Brain microvascular endothelial cell (primary cell): Measurements from ENCODE around the gene RAPGEF4.
A peak's percentile ranks its signal among the peaks of the same experiment; 100 is the strongest.

ENCODE experiments used
- DNase-seq: peaks from one replicate; pipeline ENCODE4 v3.0.0-alpha.2; 2020
- H3K27ac ChIP-seq: fragments of 250-450 bp; sonication (Bioruptor Pico); 2 replicates; pipeline ENCODE4 v1.5.1; 2020; ENCODE audit warnings: mild to moderate bottlenecking, moderate library complexity
- H3K27me3 ChIP-seq: fragments of 250-450 bp; sonication (Bioruptor Pico); replicated peaks from 2 replicates; pipeline ENCODE4 v1.5.1; 2020; ENCODE audit warnings: mild to moderate bottlenecking
- H3K36me3 ChIP-seq: fragments of 250-450 bp; sonication (Bioruptor Pico); replicated peaks from 2 replicates; pipeline ENCODE4 v1.5.1; 2020; ENCODE audit warnings: mild to moderate bottlenecking
- H3K4me3 ChIP-seq: 2 replicates; pipeline ENCODE4 v1.5.1; 2011; ENCODE audit warnings: low read depth, mild to moderate bottlenecking, control low read depth, low read length, moderate library complexity
- CTCF ChIP-seq: IDR thresholded peaks from 2 replicates; pipeline ENCODE4 v1.5.1; 2011; ENCODE audit warnings: low read depth, mild to moderate bottlenecking, moderate library complexity, low read length, control low read depth, inconsistent platforms; ENCODE audit errors: missing control alignments
- in situ Hi-C: cut with HindIII; loops from 2 replicates; pipeline ENCODE4 v1.10.0; 2017; ENCODE audit warnings: low sequenced_read_pairs, low pct_ligation_motif_present

RAPGEF4 gene

DNA sequence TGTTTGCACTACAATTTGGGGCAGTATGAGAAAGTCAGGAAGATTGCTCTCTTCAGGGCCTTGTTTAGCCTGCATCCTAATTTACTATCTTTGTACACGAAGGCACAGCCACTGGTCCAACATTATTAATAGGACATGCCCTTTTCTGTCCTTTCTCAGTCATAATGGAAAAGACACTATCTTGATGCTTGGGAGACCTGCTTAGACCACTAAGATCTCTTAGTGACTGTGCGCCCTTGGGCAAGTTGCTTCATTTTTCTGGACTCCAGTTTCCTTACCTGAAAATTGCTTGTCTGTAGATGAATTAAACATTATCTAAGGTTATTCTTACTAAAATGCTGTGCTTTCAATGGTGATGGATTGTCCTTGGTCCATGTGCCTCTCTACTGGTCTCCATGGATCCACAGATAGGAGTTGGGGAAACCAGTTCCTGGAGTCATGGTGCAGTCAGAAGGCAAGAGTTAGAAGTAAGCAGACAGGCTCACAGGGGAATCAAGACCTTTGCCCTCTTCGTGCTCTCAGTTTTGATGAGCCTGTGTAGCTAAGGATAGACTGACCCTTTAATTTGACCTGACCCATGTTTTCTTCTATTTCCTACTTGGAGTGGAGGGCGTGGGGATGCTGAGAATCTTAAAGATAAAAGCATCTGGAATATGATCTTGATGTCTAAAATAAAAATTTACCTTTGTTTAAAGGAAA is 114.0 kb downstream of the RAPGEF4 start:
- in situ Hi-C loops = no loop called here
- DNase-seq = no peak

DNA sequence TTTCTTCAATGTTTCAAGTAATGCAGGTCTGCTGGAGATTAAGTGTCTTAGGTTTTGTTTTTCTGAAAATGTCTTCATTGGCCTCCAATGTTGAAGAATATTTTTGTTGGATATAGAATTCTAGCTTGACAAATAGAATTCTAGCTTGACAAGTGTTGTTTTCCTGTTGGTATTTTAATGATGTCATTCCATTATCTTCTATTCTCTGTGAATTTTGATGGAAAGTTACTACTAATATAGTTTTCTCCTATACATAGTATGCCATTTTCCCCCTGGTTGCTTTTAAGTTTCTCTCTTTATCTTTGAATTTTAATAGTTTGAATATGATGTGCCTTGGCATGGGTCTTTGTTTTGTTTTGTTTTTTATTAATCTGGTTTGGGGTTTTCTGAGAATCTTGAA is 119.9 kb downstream of the RAPGEF4 start:
- no peak overlapping the region for H3K4me3 ChIP-seq
- no peaks in the 10 kb centered on the region for H3K36me3 ChIP-seq
- no peaks in the 10 kb centered on the region for H3K27me3 ChIP-seq
- DNase-seq = no peak
- TF ChIP-seq CTCF = no peak
- in situ Hi-C loops = no loop called here
- no peak overlapping the region for H3K27ac ChIP-seq

More for the DNA sequence above, 114.0 kb downstream of the RAPGEF4 start:
- Histone ChIP-seq H3K36me3 (no peaks in the 10 kb centered on the region), H3K4me3 (no peak overlapping the region), H3K27ac (no peak overlapping the region), H3K27me3 (no peaks in the 10 kb centered on the region)
- TF ChIP-seq CTCF = no peak

DNA sequence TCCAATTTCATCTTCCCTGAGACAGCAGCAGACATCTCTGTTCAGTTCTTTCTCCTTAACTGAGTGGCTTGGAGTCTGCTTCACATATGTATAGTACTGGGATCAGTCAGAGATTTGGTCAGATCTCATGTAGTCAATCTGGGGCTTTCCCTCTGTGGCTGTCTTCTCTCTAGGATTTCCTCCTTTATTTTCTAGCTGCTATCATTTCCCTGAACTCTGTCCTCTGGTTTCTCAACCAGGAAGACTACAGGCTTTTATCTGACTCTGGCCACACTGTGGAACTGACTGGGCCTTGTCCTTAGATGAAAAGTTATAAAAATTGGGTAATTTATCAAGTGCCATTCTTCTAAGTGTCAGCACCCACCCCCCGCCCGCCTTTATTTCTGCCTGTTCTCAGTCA is 121.0 kb downstream of the RAPGEF4 start:
- in situ Hi-C loops = no loop called here
- no peak for TF ChIP-seq CTCF

GRCh38 chr2:172858473-172858745 is 122.8 kb downstream of the RAPGEF4 start:
- no peak for TF ChIP-seq CTCF
- no peak overlapping the region for H3K27ac ChIP-seq
- no peak for DNase-seq

More for the DNA sequence above, 121.0 kb downstream of the RAPGEF4 start:
- Histone ChIP-seq H3K27ac (no peak overlapping the region), H3K4me3 (no peak overlapping the region), H3K36me3 (no peaks in the 10 kb centered on the region), H3K27me3 (no peaks in the 10 kb centered on the region)
- no peak for DNase-seq

GRCh38 chr2:172859581-172860335 is 124.1 kb downstream of the RAPGEF4 start:
- Histone ChIP-seq H3K36me3 (no peaks in the 10 kb centered on the region), H3K27ac (no peak overlapping the region), H3K27me3 (no peaks in the 10 kb centered on the region), H3K4me3 (peak overlapping the region; percentile 29)
- no peak for TF ChIP-seq CTCF
- DNase-seq = no peak
- in situ Hi-C loops = no loop called here

More at GRCh38 chr2:172858473-172858745, 122.8 kb downstream of the RAPGEF4 start:
- H3K36me3 ChIP-seq = no peaks in the 10 kb centered on the region
- in situ Hi-C loops = no loop called here
- no peak overlapping the region for H3K4me3 ChIP-seq
- no peaks in the 10 kb centered on the region for H3K27me3 ChIP-seq
